Stimulated activated CD8-positive, alpha-beta memory T cell treated with anti-CD3 and anti-CD28 coated beads, Interleukin-7, amount 100 ng/mL, for 1 hour (primary cell): ENCODE results near the gene FRG2B.
"Not testable (repeated sequence)": the region's sequence is repeated elsewhere in the genome, so short reads cannot be mapped to it uniquely, and the experiment has no call there.

Experiments
- DNase-seq, 2 donors: peaks; one replicate each; pipeline ENCODE4 v3.0.0-alpha.2; 2020; ENCODE audit warnings: low read depth in 2 of 2

Gene FRG2B

GRCh38 chr10:133626695-133627094, at the start of gene FRG2B:
FRG2B (minus strand) TSS chr10:133626795; CDS start chr10:133626742, 53 bp downstream.
- DNase-seq = not testable (repeated sequence)

DNA sequence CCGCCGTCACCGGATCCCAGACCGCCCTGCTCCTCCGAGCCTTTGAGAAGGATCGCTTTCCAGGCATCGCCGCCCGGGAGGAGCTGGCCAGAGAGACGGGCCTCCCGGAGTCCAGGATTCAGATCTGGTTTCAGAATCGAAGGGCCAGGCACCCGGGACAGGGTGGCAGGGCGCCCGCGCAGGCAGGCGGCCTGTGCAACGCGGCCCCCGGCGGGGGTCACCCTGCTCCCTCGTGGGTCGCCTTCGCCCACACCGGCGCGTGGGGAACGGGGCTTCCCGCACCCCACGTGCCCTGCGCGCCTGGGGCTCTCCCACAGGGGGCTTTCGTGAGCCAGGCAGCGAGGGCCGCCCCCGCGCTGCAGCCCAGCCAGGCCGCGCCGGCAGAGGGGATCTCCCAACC, 40.9 kb upstream of the FRG2B start:
- not testable (repeated sequence) for DNase-seq

GRCh38 chr10:133663544-133664160, 37.1 kb upstream of the FRG2B start:
- not testable (repeated sequence) for DNase-seq

DNA sequence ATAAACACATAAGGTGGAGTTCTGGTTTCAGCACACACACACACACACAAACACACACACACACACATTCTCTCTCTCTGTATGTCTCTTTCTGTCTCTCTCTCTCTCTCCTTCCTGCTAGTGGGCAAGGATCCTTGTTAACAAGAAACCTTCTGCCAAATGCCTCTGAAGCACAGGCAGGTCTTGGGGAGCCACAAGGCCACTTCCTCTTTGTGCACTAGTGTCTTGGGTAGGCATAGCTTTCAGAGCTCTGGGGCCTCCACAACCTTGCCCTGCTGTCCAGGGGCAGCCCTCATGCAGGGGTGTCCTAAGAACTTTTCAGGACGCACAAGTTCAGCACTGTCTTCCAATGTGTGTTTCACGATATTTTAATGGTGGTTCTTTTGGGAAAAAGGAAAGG, 34.5 kb upstream of the FRG2B start:
- not testable (repeated sequence) for DNase-seq

DNA sequence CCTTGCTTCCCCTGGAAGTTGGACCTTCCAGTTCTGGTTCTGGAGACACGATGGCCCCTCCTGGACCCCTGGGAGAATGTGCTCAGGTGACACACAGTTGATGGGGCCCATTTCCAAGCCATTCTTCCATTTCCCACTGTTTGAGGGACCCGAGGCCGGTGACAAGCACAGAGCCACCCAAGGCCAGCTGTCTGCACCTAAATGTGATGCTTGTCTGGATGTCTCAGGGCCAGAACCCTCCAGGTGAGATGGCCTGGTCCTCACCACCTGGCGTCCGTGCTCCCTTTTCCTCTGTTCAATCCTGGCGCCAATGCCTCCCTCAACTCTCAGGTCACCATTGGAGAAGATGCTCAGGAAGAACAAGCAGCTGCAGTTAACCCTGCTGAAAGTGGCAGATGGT, 33.9 kb upstream of the FRG2B start:
- not testable (repeated sequence) for DNase-seq

DNA sequence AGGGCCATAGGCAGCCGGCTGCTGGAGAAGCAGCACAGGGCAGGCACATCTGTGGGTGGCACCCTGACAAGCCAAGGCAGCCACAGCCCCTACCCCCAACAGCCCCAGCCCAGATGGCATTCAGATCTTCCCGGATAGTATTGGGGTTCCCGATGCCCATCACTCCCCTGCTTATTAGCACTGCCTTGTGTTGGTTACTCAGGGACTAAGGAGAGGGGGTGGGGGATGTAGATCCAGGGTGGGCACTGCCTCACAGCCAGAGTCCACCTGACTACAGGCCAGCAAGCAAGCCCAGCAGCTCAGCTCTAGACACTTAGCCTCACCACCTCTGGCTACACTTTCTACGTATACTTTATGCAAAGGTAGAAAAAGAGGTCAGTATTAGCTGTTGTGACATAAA, 30.7 kb upstream of the FRG2B start:
- DNase-seq = not testable (repeated sequence)

DNA sequence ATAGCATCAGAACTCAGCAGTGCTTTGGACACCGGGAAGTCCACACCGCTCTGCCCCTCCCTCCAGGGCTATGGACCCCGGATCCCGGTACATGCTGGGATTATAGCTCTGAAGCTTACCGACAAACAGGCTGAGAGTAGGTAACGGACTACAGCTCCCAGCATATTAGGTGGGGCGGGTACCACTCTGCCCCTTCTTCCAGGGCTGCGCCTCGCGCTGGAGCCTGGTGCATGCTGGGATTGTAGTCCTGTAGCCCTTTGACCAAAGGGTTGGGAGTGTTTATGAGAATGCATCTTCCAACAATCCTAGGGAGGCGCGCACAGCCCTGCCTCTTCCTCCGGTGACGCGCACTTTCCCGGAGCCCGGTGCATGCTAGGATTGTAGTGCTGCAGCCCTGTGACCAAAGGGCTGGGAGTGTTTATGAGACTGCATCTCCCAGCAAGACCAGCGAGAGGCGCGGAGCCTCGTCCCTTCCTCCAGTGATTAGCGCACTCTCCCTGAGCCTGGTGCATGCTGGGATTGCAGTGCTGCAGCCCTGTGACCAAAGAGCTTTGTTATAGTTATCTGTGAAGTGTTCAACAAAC, 22.4 kb upstream of the FRG2B start:
- not testable (repeated sequence) for DNase-seq

- not testable (repeated sequence) for DNase-seq
Measured at GRCh38 chr10:133647075-133647748, 20.6 kb upstream of the FRG2B start.

GRCh38 chr10:133637846-133638235, 11.2 kb upstream of the FRG2B start:
- not testable (repeated sequence) for DNase-seq

- not testable (repeated sequence) for DNase-seq
Measured at GRCh38 chr10:133637202-133637845, 10.7 kb upstream of the FRG2B start.

- not testable (repeated sequence) for DNase-seq
Measured at GRCh38 chr10:133630723-133631249, 4.2 kb upstream of the FRG2B start.

DNA sequence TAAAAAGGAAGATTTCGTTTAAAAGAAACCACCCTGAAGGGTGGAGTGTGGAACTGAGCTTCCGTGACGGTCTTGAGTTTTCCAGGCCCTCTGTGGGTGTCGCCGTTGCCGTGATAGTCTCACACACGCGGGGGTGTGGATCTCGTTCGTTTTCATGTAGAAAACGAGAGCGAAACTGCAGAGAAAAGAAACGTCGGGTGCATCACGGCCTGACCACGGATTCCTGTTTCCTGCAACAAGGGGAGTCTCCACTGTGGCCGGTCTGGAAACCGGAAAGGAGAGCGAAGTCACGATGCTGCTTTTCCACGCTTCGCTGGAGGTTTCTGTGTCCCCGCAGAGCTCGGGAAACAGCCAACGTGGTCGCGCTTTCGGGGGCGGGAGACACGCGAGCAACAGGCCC, 4.1 kb downstream of the FRG2B start:
- not testable (repeated sequence) for DNase-seq

DNA sequence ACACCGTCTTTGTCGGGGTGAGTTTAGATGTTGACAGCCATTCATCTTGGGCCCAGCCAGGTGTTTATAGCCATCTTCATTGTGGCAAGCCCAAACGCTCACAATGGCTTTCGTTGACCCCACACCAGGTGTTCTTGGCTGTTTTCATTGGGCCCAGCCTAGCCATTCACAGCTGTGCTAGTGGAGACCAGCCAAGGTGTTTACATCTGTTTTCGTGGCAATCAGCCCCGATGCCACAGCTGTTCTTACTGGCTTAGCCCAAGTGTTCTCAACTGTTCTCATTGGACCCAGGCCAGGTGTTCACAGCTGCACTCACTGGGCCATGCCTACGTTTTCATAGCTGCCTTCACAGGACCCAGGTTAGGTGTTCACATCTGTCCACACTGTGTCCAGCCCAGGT, 7.7 kb downstream of the FRG2B start:
- DNase-seq = no peak

GRCh38 chr10:133617196-133617595, 9.4 kb downstream of the FRG2B start:
- no peak for DNase-seq

DNA sequence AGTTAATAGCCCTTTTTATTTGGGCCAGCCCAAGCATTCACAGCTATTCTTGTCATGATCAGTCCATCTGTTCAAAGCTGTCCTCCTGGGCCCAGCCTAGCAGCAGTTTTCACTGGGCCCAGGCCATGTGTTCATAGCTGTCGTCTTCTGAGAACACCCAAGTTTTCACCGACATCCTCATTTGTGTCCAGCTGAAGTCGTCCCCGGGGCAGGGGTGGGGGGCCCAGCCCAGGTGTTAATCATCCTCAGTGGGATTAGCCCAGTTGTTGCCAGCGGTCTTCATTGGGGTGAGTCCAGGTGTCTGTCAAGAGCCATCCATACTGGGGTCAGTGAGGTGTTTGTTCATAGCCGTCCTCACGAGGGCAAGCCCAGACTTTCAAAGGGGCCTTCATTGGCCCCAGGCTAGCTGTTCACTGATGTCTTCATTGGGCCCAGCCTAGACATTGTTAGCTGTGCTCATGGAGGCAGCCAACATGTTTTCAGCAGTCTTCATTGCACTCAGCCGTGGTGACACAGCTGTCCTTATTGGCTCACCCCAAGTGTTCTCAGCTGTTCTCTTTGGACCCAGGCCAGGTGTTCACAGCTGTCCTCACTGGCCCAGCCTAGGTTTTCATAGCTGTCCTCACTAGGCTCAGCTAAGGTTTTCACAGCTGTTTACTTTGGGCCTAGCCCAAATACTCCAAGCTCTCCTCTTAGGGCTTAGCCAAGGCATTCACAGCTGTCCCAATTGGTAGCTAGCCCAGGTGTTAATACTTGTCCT, 10.0 kb downstream of the FRG2B start:
- no peak for DNase-seq

- DNase-seq = no peak
Measured at GRCh38 chr10:133614830-133615580, 11.6 kb downstream of the FRG2B start.

DNA sequence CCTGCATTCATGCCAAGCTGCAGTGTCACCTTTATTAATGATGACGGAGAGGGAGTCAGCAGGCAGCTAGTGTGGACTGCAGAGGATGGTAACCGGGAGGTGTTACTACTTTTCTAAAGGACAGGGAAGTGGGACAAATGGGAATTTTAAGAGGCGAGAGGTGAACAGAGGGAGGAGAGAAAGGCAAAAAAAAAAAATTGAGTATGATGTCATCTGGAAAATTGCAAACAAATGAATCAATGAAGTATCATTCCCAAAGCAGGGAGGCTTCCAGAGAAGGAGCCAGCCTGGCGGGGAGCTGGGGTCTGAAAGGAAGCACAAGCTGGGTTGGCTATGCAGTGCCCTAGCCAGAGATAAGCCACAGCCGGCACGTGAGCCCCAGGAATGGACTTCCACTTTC, 12.9 kb downstream of the FRG2B start:
- no peak for DNase-seq

DNA sequence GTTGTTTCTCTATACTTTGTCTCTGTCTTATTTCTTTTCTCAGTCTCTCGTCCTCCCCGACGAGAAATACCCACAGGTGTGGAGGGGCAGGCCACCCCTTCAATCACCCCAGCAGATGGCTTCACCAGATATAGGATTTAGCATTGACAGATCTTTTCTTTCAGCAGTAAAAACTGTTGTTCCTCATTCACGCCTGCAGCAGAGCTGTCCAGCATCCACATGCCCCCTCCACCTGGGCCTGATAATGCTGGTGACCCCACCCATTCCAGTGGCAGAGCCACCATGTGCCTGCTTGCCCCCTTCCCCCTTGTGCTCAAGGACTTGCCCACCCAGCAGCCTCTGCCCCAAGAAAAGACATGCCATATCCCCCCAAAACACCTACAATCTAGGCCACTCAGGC, 15.5 kb downstream of the FRG2B start:
- no peak for DNase-seq

DNA sequence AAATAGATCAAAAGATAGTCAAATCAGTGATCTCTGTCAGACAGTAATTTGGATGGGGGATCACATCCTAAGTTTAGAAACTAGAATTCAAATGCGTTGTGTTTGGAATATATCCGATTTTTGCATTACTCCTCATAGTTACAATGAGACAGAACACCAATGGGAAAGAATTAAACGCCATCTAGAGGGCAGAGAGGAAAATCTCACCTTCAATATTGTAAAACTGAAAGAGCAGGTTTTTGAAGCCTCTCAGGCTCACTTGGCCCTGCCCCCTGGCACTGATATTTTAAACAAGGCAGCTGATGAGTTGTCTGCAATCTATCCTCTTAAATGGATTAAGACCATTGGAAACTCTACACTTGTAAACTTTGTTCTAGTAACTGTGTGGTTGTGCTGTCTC, 17.7 kb downstream of the FRG2B start:
- no peak for DNase-seq

- not testable (repeated sequence) for DNase-seq
Measured at GRCh38 chr10:133603434-133603833, 23.2 kb downstream of the FRG2B start.

- no peak for DNase-seq
Measured at GRCh38 chr10:133600657-133601056, 25.9 kb downstream of the FRG2B start.
